NB4 (cell line): ENCODE measurements around the gene GRAMD2A.

ENCODE experiments used
- CTCF ChIP-seq: IDR thresholded peaks from one replicate; pipeline ENCODE4 v1.5.1; 2012; ENCODE audit warnings: low read depth, low read length
- POLR2A ChIP-seq: IDR thresholded peaks from 2 replicates; pipeline ENCODE4 v1.6.1; 2011; ENCODE audit warnings: mild to moderate bottlenecking; ENCODE audit not compliant: insufficient read length; ENCODE audit errors: extremely low read depth

- no peak for TF ChIP-seq CTCF
- no peak for TF ChIP-seq POLR2A
Observed at GRCh38 chr15:72154316-72154715, 43.3 kb downstream of the GRAMD2A start.
